Measurements from ENCODE around the gene MGMT. TPM values are rescaled to one million over a fixed set of nuclear protein-coding genes. Genes with fewer than 3 reads are reported as not detected.

MGMT gene
- total and polyA plus RNA-seq, 2 experiments from 2014 or later, result 19.3 to 21.9 TPM

DNA sequence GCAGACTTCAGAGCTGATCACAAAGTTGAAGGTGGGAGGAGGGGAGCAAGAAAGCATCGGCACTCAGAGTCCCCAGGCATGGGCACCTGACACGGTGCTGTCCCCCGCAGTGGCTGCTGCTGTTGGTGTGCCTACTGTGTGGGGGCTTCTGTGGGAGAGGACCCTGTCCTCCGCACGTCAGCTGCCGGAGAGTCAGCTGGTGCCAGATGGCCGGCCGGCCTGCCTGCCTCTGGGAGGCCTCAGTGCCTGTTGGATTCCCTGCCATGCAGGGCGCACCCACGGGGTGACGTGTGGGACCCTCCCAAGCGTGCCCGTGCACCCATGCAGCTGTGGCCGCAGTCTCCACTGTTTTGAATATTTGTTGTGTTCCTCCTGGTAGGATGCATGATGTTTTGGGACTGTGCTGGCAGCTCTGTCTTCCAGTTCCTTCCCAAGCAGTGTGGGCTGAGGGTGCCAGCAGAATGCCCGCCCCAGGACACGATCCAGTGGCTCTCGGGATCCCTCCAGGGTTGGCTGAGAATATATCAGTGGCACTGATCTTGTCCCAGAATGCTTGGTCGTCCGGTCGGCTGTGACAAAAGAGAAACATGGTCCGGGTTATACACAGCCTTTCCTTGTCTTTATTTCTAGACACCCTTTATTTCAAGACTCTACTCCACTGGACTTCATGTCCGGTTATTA is 185.6 kb downstream of the MGMT start:
- Mint-ChIP-seq H3K9me3 (no peaks in the 10 kb centered on the region), H3K4me1 (peaks cover 11% of the 10 kb centered on the region), H3K36me3 (ENCODE audit: low read depth) (no peaks in the 10 kb centered on the region; the same call in 2 of the 3 replicates), H3K27ac (no peak overlapping the region), H3K4me3 (no peak overlapping the region), H3K27me3 (ENCODE audit: insufficient read depth, low read depth, poor library complexity) (peaks cover 10% of the 10 kb centered on the region)
- no peaks in the 10 kb centered on the region for H3K4me1 ChIP-seq (ENCODE audit: insufficient read depth)
- ATAC-seq (no peak), DNase-seq (ENCODE audit: low spot score) (no peak)
- H3K4me2 ChIP-seq, result no peak overlapping the region
- no peaks in the 10 kb centered on the region for H3K79me2 ChIP-seq (replicated peaks; ENCODE audit: insufficient read depth)
- no peak overlapping the region for H3K4me3 ChIP-seq
- no peaks in the 10 kb centered on the region for H3K9me2 ChIP-seq (ENCODE audit: insufficient read depth)
- H3K27ac ChIP-seq (ENCODE audit: low read depth), result no peak overlapping the region
- H3K27me3 ChIP-seq (ENCODE audit: insufficient read depth), result no peaks in the 10 kb centered on the region
- H4K20me1 ChIP-seq (replicated peaks; ENCODE audit: insufficient read depth), result no peaks in the 10 kb centered on the region
- H3F3A ChIP-seq (replicated peaks; ENCODE audit: low read depth), result no peaks in the 10 kb centered on the region
- H2AFZ ChIP-seq, result no peak overlapping the region
- H3K36me3 ChIP-seq (ENCODE audit: insufficient read depth), result no peaks in the 10 kb centered on the region; the same call in 1 of the 2 replicates
- no peak for TF ChIP-seq JUNB (IDR thresholded peaks at IDR 0.05; ENCODE audit: unreplicated experiment)
- TF ChIP-seq, protein P1, sequence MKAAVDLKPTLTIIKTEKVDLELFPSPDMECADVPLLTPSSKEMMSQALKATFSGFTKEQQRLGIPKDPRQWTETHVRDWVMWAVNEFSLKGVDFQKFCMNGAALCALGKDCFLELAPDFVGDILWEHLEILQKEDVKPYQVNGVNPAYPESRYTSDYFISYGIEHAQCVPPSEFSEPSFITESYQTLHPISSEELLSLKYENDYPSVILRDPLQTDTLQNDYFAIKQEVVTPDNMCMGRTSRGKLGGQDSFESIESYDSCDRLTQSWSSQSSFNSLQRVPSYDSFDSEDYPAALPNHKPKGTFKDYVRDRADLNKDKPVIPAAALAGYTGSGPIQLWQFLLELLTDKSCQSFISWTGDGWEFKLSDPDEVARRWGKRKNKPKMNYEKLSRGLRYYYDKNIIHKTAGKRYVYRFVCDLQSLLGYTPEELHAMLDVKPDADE (IDR thresholded peaks at IDR 0.05), result no peak
- no peak for TF ChIP-seq NANOG (IDR thresholded peaks at IDR 0.05; ENCODE audit: borderline replicate concordance)
- TF ChIP-seq EZH2phosphoT487 (IDR thresholded peaks at IDR 0.05; ENCODE audit: unreplicated experiment), result no peak
- TF ChIP-seq ZNF331 (CRISPR knock-in tag; IDR thresholded peaks at IDR 0.05; ENCODE audit: low read depth), result no peak
- no peak for TF ChIP-seq EZH2 (IDR thresholded peaks at IDR 0.05; ENCODE audit: low read depth, unreplicated experiment)
- no peak for TF ChIP-seq STAT1 (IDR thresholded peaks at IDR 0.05; ENCODE audit: unreplicated experiment)
- TF ChIP-seq ZNF114 (CRISPR knock-in tag; IDR thresholded peaks at IDR 0.05), result no peak
- TF ChIP-seq CREB1 (CRISPR knock-in tag; IDR thresholded peaks at IDR 0.05; ENCODE audit: low read depth), result no peak
- no peak for TF ChIP-seq CTCF (conservative IDR thresholded peaks at IDR 0.05; ENCODE audit: low read depth in 2 of 2)
- TF ChIP-seq REST (IDR thresholded peaks at IDR 0.05; ENCODE audit: unreplicated experiment), result no peak
- TF ChIP-seq, protein P2, sequence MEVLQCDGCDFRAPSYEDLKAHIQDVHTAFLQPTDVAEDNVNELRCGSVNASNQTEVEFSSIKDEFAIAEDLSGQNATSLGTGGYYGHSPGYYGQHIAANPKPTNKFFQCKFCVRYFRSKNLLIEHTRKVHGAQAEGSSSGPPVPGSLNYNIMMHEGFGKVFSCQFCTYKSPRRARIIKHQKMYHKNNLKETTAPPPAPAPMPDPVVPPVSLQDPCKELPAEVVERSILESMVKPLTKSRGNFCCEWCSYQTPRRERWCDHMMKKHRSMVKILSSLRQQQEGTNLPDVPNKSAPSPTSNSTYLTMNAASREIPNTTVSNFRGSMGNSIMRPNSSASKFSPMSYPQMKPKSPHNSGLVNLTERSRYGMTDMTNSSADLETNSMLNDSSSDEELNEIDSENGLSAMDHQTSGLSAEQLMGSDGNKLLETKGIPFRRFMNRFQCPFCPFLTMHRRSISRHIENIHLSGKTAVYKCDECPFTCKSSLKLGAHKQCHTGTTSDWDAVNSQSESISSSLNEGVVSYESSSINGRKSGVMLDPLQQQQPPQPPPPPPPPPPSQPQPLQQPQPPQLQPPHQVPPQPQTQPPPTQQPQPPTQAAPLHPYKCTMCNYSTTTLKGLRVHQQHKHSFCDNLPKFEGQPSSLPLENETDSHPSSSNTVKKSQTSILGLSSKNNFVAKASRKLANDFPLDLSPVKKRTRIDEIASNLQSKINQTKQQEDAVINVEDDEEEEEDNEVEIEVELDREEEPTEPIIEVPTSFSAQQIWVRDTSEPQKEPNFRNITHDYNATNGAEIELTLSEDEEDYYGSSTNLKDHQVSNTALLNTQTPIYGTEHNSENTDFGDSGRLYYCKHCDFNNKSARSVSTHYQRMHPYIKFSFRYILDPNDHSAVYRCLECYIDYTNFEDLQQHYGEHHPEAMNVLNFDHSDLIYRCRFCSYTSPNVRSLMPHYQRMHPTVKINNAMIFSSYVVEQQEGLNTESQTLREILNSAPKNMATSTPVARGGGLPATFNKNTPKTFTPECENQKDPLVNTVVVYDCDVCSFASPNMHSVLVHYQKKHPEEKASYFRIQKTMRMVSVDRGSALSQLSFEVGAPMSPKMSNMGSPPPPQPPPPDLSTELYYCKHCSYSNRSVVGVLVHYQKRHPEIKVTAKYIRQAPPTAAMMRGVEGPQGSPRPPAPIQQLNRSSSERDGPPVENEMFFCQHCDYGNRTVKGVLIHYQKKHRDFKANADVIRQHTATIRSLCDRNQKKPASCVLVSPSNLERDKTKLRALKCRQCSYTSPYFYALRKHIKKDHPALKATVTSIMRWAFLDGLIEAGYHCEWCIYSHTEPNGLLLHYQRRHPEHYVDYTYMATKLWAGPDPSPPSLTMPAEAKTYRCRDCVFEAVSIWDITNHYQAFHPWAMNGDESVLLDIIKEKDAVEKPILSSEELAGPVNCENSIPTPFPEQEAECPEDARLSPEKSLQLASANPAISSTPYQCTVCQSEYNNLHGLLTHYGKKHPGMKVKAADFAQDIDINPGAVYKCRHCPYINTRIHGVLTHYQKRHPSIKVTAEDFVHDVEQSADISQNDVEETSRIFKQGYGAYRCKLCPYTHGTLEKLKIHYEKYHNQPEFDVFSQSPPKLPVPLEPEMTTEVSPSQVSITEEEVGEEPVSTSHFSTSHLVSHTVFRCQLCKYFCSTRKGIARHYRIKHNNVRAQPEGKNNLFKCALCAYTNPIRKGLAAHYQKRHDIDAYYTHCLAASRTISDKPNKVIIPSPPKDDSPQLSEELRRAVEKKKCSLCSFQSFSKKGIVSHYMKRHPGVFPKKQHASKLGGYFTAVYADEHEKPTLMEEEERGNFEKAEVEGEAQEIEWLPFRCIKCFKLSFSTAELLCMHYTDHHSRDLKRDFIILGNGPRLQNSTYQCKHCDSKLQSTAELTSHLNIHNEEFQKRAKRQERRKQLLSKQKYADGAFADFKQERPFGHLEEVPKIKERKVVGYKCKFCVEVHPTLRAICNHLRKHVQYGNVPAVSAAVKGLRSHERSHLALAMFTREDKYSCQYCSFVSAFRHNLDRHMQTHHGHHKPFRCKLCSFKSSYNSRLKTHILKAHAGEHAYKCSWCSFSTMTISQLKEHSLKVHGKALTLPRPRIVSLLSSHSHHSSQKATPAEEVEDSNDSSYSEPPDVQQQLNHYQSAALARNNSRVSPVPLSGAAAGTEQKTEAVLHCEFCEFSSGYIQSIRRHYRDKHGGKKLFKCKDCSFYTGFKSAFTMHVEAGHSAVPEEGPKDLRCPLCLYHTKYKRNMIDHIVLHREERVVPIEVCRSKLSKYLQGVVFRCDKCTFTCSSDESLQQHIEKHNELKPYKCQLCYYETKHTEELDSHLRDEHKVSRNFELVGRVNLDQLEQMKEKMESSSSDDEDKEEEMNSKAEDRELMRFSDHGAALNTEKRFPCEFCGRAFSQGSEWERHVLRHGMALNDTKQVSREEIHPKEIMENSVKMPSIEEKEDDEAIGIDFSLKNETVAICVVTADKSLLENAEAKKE (CRISPR knock-in tag; IDR thresholded peaks at IDR 0.05), result no peak
- TF ChIP-seq POLR2AphosphoS5 (IDR thresholded peaks at IDR 0.05; ENCODE audit: low read depth), result no peak
